ENCODE results near the gene FAM222A. TPM values are rescaled to one million over a fixed set of nuclear protein-coding genes. Genes with fewer than 3 reads are reported as not detected.

Gene FAM222A
- total and polyA plus RNA-seq, 2 of the 4 experiments (the other 2 are of a cell fraction): under 0.01 to 0.32 TPM

DNA sequence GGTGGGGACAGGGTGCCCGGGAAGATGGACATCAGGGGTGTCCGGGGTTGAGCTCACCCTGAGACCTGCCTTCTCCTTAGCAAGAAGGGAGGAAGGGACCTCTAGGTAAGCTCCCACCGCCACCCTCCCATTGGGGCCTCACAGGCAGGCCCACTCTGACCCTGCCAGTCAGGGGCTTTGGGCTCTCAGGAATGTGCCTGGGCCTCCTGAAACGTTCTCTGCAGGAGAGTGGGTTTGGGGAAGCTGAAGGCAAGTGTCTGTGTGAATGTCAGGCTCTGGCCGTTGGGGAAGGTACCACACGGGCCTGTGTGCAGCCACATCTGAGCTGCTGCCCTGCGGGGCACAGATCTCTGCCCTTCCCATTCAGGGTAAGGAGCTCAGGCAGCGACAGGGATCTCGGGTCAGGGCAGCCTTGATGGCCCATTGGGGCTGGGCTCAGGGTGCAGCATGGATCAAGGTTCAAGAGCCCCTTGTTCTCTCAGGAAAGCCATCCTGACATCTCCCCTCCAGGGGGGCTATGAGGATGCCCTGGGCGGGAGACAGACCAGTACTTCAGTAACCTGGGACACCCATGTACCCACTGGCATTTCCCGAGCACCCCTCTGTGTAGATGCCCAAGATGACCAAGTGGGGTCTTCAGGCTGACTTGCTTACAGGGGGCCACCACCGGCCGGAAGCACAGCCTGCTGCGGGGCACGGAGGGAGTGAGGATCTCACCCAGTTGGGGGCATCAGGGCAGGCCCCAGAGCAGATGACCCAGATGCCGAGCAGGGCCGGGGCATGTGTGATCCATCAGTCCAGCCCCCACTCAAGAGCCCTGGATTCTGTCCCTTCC, 29.7 kb downstream of the FAM222A start:
- no TSS peak for BruUV-seq (replicated peaks)
- no peak overlapping the region for H3K4ac ChIP-seq (ENCODE audit: low read depth, low read length)
- no peak overlapping the region for H3K23ac ChIP-seq (ENCODE audit: low read depth, low read length)
- DNase-seq (no peak), ATAC-seq (ENCODE audit: low read depth) (no peak)
- H4K5ac ChIP-seq (ENCODE audit: low read depth, low read length): no peak overlapping the region
- H4K8ac ChIP-seq (ENCODE audit: low read depth in 2 of 2, low read length in 2 of 2): no peak overlapping the region
- no peak overlapping the region for H2AK9ac ChIP-seq (replicated peaks; ENCODE audit: low read depth, low read length, poor library complexity)
- no peak overlapping the region for H3K4me3 ChIP-seq (ENCODE audit: insufficient read depth, low read depth, low read length)
- H2BK120ac ChIP-seq (ENCODE audit: low read depth, low read length): no peak overlapping the region
- H3K56ac ChIP-seq (ENCODE audit: extremely low read depth, insufficient read depth, low read length): no peak overlapping the region
- POLR2A ChIA-PET (ENCODE audit: unreplicated experiment): no interaction called here
- peaks cover 7% of the 10 kb centered on the region for H3K9me1 ChIP-seq (ENCODE audit: insufficient read depth, low read length)
- no peak overlapping the region for H2AK5ac ChIP-seq (ENCODE audit: low read depth, low read length)
- no peak overlapping the region for H2BK20ac ChIP-seq (ENCODE audit: low read depth, low read length)
- H4K20me1 ChIP-seq (ENCODE audit: insufficient read depth, low read length): no peaks in the 10 kb centered on the region
- H3K4me2 ChIP-seq (ENCODE audit: low read depth, low read length): no peak overlapping the region
- in situ Hi-C loops (cut with MboI; ENCODE audit: low sequenced_read_pairs) (no loop called here), dilution Hi-C loops (cut with HindIII; ENCODE audit: low sequenced_read_pairs, unreplicated experiment) (no loop called here), intact Hi-C loops (cut with micrococcal nuclease) (no loop called here)
- H2BK5ac ChIP-seq (ENCODE audit: low read depth, low read length, poor library complexity, severe bottlenecking): no peak overlapping the region
- H3K27me3 ChIP-seq (ENCODE audit: control insufficient read depth, insufficient read depth, low read length): peaks cover 8% of the 10 kb centered on the region
- peaks cover 5% of the 10 kb centered on the region; the same call in 1 of the 2 replicates for H3K4me1 ChIP-seq (ENCODE audit: control insufficient read depth, insufficient read depth, low read length)
- no peak overlapping the region for H2AFZ ChIP-seq (replicated peaks; ENCODE audit: low read length, poor library complexity)
- H3K9me3 ChIP-seq (ENCODE audit: control insufficient read depth, insufficient read depth, low read length): no peaks in the 10 kb centered on the region
- no peak overlapping the region for H2BK15ac ChIP-seq (ENCODE audit: low read depth, low read length)
- H3K14ac ChIP-seq (replicated peaks; ENCODE audit: low read depth, low read length): no peak overlapping the region
- no peaks in the 10 kb centered on the region for H3K79me1 ChIP-seq (ENCODE audit: low read depth in 1 of 2, low read length in 2 of 2)
- WGBS, 2 experiments (ENCODE audit: extremely low coverage in 2 of 2, insufficient read length in 1 of 2): 69% methylated on average over 10 of the region's 17 CpGs; no CpG with 5 or more reads in 1 of the 2 experiments
- no peaks in the 10 kb centered on the region for H3K36me3 ChIP-seq (ENCODE audit: control insufficient read depth, insufficient read depth, low read length)
- TF ChIP-seq CEBPB (IDR thresholded peaks at IDR 0.05; ENCODE audit: low read depth, low read length): no peak
- no peak for TF ChIP-seq POLR2A (IDR thresholded peaks at IDR 0.05; ENCODE audit: low read depth, low read length)
- no peak for TF ChIP-seq MAFK (IDR thresholded peaks at IDR 0.05; ENCODE audit: low read depth, low read length)
- TF ChIP-seq RFX5 (IDR thresholded peaks at IDR 0.05; ENCODE audit: low read depth, low read length): no peak
- no peak for TF ChIP-seq RCOR1 (IDR thresholded peaks at IDR 0.05; ENCODE audit: insufficient replicate concordance, low read length)
- no peak for TF ChIP-seq MXI1 (IDR thresholded peaks at IDR 0.05; ENCODE audit: borderline replicate concordance, low read depth, low read length)
- TF ChIP-seq SMC3 (IDR thresholded peaks at IDR 0.05; ENCODE audit: low read depth, low read length): no peak
- TF ChIP-seq, protein P1, sequence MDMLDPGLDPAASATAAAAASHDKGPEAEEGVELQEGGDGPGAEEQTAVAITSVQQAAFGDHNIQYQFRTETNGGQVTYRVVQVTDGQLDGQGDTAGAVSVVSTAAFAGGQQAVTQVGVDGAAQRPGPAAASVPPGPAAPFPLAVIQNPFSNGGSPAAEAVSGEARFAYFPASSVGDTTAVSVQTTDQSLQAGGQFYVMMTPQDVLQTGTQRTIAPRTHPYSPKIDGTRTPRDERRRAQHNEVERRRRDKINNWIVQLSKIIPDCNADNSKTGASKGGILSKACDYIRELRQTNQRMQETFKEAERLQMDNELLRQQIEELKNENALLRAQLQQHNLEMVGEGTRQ (IDR thresholded peaks at IDR 0.05; ENCODE audit: low read depth, low read length): no peak
- no peak for TF ChIP-seq NFE2L2 (IDR thresholded peaks at IDR 0.05; ENCODE audit: low read depth, low read length)
- no peak for TF ChIP-seq RAD21 (IDR thresholded peaks at IDR 0.05; ENCODE audit: low read length)
- TF ChIP-seq FOS (IDR thresholded peaks at IDR 0.05; ENCODE audit: low read depth, low read length): no peak
- TF ChIP-seq, protein P2, sequence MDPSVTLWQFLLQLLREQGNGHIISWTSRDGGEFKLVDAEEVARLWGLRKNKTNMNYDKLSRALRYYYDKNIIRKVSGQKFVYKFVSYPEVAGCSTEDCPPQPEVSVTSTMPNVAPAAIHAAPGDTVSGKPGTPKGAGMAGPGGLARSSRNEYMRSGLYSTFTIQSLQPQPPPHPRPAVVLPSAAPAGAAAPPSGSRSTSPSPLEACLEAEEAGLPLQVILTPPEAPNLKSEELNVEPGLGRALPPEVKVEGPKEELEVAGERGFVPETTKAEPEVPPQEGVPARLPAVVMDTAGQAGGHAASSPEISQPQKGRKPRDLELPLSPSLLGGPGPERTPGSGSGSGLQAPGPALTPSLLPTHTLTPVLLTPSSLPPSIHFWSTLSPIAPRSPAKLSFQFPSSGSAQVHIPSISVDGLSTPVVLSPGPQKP (IDR thresholded peaks at IDR 0.05; ENCODE audit: borderline replicate concordance, low read depth, low read length): no peak
- TF ChIP-seq CHD1 (IDR thresholded peaks at IDR 0.05; ENCODE audit: low read depth, low read length): no peak
- TF ChIP-seq BHLHE40 (IDR thresholded peaks at IDR 0.05; ENCODE audit: low read depth, low read length): no peak
- no peak overlapping the region for H3K18ac ChIP-seq (ENCODE audit: low read depth, low read length)
- no peak overlapping the region for H3K27ac ChIP-seq (ENCODE audit: insufficient read depth, low read length)
- H3K9ac ChIP-seq (ENCODE audit: low read depth, low read length): no peak overlapping the region
- CTCF ChIA-PET: no interaction called here
- no peak overlapping the region for H4K91ac ChIP-seq (ENCODE audit: insufficient read depth, low read depth, low read length)
